ENCODE data around the gene SLC44A3.

Gene SLC44A3

DNA sequence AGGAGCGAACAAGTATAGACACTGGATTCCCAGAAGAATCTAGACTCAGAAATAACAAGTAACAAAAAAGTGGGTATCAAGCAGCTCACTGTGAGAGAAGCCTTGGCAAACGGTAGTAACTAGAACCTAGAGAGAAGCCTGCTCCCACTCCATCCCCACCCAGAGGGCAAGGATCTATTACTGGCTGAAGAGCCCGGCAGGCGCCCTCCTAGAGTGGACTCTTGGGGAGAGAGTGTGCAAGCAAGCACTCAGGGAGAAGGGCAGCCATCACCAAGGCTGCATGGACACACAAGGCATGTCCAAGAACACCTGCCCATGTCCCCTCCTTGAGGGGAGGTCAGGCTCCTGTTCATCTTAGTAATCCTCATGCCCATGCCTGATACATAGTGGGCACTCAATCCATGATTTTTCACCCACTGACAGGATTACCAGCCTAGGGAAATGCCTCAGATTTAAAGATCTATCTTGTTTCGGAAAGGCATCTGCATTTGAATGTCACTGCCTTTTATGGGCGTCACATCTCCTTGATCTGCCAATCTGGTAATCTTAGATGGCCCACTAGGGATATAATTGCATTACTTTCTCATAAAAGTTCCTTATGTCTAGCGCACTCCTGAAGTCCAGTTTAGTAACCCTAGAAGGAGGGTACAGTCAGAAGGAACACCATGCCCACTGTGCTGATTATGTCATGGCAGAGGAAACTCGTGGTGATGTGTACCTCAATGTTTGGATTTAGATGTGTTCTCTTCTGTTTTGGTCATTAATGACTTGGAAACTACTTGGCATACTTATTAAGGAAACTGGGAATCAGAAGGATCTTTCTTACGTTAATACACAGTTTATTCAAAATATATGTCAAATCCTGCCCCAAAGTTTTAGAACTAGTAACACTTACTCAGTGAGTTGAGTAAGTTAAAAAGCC lies 92.4 kb downstream of the SLC44A3 start:
- no peak for FAIRE-seq

DNA sequence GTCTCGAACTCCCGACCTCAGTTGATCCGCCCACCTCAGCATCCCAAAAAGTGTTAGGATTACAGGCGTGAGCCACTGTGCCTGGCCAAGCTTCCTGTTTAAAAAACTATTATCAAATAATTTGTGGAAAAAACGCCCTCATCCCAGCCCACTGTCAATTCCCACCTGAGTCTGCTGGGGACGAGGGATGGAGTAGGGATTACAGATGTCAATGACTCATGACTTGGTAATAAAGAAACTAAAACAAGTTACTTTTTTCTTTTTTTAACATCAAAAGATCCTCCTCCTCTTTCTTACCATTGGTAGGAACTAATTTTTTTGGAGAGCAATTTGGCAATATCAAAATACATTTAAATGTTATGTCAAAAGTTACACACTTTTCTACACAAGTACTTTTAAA lies 97.1 kb downstream of the SLC44A3 start:
- no peak for FAIRE-seq

DNA sequence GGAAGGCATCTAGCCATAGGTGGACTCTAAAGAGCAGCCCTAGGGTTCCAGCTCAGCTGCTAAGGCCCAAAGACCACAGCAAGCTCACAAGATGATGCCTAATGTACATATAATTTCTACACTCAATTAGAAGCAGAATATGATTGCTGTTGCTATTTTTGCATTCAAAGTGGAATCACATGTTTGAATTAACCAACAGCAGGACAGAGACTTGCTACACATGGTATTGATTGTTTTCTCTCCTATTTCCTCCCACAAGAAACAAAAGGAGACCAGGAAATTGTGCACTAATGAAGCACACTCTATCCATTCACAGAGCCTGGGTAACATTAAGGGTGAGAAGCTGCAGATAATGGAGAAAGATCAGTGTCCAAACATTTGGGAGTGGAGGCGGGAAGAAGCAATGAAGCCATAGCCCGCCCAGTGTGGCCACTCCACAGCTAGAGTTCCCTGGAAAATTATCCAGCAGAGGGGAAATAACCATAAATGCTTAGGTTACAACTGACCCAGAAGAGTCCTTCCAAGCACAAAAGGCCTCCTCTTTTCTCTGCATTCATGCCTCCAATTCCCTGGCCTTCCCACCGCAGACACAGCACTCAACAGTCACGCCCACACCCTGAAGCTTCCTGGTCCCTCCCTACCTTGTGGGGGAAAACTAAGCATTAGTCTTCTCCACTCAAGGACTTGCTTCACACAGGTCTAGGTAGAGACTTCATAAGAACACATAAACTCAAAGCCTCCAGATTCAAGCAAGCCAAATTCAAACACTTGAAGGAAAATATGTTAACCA lies 99.3 kb downstream of the SLC44A3 start:
- no peak for FAIRE-seq

DNA sequence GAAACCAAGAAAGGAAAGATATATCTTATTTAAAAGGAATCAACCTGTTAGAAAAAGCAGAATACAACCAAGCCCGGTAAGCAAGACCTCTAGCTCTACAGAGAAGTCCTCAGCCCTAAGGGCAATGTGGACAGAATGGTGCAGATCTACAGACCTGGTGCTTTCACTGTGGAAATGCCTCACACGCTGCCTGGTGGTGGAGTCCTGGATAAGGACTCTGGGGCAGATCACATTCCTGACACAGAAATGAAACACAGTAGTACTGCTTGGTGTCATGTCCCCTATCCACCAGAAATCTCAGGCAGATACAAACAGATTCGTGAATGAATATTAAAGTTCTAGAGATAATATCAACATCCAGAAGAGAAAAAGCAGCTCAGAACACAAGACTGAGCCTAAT lies 99.9 kb downstream of the SLC44A3 start:
- no peak for FAIRE-seq

DNA sequence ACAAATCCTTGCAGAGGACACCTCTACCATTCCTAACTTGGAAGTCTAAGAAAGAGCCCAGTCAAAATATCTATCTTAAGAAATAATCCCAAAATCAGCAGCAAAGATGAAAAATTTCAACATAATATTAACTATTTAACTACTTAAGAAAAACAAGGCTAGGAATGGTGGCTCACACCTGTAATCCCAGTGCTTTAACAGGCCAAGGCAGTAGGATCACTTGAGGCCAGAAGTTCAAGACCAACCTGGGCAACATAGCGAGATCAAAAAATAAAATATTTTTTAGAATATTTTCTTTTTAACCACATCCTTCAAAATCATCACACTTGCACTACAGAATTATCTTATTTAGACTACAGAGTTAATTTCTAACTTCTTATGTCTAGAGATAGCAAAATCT lies 101.8 kb downstream of the SLC44A3 start:
- no peak for FAIRE-seq

DNA sequence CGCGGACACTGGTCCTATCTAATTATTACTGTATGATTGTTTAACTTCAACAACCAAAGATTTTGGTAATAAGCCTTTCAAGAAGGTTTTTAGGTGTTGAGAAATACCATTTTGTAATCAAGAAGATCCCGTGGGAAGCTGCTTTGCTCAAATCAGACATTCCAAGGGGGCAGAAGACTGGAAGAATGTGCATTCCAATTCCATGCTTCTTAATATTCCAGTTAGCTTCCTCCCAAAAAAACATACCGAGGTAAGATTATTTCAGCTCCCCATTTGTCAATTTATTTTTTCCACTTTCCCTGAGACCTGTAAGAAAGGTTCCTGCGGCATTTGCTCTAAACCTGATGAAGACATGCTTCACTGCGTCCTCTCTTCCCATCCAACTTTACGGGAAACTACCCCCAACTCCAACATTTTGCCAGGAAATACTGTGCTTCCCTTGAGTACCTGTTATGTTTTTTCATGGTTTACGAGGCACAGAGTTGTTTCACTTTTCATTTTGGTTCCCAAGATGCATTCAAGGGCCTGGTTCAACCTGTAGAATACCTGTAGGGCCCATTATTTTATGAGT lies 102.7 kb downstream of the SLC44A3 start:
- no peak for FAIRE-seq

DNA sequence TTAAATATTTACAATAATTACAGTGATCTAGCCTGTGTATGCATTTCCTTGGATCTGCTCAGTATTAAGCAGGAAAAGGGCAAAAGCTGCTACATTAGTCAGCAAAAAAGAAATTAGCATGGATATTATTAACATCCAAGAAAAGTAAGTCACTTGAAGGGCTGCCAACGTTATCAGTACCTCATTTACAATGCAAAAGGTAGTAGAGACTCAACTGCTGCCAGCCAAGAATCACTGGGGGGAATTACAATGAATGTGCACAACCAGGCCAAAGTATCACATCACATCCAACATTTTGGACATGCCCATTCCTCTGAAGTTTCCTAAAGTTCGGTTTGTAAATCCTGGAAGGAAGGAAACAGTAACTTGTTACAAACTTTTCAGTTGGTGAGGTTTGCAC lies 104.8 kb downstream of the SLC44A3 start:
- no peak for FAIRE-seq

DNA sequence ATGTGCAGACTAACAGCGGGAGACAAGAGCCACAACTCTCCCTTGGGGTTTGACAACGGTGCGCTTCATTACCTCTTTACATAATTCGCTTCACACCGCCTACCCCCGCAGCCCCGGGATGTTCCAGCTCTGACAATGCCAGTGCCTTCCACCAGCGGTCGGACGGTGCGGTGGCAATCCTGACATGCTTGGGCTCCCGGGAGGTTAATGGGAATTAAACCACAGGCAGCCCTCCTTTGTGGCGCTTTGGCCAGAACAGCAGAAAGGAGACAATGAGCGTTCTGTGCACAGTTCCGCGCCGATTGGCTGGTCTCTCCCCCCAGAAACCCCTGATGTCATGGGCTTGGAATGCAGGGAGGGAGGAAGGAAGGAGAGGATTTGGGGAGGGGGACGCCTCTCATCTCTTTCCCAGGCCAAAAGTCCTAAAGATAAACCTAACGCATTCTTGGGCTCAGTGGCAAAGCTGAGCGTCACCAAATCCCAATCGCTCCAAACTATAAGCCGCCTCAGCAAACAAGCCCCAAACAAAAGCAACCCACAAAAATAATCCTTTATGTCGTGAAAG lies 105.5 kb downstream of the SLC44A3 start:
- no peak for FAIRE-seq

DNA sequence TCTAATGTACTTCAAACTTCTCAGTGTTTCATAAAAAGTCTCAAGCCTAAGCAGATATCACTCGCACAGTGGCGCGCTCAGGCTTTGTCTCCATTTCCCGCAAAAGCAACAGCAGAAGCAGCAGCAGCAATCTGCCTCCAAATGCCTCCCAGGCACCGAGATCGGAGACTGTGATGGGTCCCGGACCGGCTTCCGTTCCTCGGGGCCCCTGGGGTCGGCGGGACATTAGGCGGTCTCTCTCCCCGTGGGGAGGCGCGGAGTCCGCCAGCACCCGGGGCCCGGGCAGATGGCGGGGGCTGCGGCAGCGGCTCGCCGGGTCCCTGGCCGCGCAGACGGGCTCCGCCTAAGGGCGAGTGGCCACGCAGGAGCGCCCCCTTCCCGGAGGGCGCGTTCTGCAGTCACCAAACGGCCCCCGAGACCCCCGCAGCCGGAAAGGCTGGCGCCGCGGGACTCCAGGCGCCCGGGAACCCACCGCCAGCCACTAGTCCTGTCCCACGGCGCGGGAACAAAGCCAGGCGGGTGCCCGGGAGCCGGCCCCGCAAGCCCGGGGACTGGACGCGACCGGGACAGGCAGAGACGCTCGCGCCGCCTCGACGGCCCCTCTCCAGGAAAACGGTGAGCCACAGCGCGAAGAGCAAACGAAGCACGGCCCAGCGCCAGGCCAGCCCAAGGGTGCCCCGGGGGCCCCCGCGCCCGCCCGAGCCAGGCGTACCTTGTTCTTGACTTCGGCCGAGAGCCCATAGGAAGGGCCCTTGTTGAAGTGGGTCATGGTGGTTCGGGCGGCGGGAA lies 106.2 kb downstream of the SLC44A3 start:
- no peak for FAIRE-seq

DNA sequence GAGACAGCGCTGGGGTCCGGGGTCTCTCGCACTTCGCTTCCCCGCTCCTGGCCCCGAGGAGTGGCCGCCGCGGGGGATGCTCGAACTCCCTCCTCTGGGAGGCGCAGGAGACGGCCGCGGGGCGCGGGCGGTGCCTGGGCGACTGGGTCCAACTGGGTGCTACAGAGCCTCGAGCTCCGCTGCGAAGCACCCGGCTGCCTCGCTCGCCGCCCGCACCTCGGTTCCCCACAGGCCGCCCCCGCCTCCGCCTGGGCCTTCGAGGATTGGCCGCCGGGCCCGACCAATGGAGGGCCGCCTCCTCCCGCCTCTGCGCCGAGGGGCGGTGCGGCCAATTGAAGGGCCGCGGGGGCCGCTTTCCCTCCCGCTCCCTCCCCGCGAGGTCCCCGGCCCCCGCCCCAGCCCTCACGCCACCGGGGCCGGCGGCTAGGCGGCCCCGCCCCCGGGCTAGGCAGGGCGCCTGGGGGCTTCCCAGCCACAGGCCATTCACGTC lies 106.8 kb downstream of the SLC44A3 start, which contains the start of gene CNN3:
Gene CNN3 (minus strand): TSS at position 196 of the 490 bp plus-strand sequence. CDS start 216 bp downstream, outside the sequence.
- FAIRE-seq: no peak

DNA sequence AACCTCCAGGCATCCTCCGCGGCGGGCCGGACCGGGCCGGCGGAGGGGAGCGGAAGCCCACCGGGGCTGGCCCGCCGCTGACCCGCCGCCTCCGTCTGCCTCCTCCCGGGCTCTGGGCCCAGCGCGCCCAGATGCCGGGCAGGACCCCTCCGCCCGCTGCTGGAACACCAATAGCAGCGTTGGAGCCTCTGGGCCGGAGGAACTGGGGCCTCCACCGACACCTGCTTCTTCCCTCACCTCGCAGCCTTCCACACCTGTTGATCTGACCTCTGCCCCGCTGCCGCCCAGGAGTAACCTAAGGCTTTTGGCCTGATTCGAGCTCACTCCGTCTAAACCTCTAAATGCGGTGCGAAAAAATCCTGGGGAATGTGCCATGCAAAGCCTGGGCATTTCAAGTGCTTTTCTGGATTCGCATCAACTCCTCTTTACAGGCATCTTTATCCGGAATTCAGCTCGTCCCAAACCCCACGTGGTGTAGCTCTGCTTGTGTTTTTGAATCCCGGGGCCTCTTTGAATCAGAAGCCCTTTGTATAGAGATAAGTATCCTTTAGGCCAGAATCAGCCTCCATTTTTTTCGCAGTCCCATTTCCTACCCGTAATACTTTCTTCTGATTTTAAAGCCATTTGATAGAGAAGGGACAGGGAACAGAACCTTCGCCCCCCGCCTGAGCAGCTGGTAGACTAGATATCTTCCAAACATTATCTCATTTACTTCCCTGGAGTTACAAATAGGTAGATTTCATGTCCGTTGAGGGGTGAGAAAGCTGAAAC lies 107.4 kb downstream of the SLC44A3 start:
- FAIRE-seq: no peak

DNA sequence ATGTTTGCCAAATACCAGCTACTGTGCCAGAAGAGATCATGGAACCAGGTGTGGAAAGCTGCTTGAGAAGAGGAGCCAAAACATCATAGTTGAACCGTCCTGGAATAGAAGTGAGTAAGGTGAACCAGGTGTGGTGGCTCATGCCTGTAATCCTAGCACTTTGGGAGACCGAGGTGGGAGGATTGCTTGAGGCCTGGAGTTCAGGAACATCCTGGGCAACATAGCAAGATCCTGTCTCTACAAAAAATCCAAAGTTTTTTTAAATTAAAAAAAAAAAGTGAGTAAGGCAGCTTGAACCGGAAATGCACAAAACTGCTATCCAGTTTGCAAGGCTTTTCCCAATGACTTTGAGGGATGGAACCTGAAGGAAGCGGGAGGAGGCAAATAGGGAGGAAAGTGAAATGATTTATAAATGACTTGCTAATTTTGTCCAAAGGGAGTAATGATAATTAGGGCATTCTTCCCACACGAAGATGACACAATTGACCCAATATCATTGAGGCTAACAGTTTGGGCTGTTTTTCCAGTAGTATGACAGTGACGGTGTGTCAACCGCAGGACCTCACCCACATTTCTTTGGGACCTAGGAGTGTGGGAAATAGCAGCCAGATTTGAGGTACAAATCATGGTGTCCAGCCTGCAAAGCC lies 108.3 kb downstream of the SLC44A3 start:
- FAIRE-seq: no peak

DNA sequence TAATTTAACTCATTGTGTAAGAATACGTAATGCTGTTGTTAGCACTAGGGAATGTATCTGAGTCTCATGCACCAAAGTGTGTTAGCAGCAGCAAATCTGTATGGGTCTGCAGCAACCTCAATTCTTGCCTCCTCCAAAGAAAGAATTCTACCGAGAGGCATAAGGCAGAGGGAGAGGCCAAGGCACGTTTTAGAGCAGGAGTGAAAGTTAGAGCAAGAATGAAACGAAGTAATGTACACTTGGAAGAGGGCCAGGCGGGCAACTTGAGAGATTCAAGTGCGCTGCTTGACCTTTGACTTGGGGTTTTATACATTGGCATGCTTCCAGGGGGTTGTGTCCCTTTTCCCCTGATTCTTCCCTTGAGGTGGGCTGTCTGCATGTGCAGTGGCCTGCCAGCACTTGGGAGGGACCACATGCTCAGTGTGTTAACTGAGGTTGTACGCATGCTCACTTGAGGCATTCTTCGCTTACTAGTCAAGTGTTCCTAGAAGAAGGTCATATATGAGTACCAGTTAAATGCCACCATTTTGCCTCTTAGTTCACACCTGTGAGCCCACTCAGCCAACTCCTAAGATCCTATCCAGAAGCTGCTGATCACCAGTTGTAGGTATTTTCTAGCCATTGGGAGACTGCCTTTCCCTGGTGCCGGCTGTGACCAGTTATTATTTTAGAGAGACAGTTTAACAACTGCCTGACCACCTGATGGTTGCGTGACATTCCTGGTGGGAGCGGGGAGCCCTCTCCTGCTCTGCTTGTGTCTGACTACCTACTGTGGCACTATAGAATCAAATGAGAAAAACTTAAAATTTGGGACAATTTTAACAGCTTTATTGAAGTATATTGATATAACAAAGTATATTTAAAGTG lies 109.4 kb downstream of the SLC44A3 start:
- FAIRE-seq: no peak

DNA sequence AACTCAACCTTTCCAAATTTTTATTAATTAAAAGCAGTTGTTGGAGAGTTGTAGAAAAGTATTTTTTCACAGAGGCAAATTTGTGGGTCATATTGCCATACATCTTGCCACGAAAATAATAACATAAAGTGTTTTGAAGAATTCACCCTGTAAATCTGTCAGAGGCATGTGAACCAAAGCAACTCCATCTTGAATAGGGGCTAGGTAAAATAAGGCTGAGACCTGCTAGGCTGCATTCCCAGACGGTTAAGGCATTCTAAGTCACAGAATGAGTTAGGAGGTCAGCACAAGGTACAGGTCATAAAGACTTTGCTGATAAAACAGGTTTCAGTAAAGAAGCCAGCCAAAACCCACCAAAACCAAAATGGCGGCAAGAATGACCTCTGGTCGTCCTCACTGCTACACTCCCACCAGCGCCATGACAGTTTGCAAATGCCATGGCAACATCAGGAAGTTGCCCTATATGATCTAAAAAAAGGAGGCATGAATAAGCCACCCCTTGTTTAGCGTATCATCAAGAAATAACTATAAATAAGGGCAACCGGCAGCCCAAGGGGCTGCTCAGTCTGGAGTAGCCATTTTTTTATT lies 111.2 kb downstream of the SLC44A3 start:
- FAIRE-seq: no peak

DNA sequence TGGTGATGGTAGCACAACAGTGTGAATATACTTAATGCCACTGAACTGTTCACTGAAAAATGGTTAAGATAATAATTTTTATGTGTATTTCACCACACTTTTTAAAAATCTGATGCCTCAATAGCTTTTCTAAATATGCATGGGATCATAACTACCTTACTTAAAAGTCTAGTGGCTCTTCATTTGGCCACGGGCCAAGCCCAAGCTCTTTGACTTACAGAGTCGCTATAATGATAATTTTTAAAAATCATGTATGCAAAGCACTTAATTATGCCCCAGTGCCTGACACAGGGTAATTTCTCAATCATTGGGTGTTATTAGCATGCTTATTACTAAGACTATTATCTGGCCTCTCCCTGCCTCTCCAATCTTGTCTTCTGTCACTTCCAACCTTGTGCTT lies 114.4 kb downstream of the SLC44A3 start:
- no peak for FAIRE-seq

DNA sequence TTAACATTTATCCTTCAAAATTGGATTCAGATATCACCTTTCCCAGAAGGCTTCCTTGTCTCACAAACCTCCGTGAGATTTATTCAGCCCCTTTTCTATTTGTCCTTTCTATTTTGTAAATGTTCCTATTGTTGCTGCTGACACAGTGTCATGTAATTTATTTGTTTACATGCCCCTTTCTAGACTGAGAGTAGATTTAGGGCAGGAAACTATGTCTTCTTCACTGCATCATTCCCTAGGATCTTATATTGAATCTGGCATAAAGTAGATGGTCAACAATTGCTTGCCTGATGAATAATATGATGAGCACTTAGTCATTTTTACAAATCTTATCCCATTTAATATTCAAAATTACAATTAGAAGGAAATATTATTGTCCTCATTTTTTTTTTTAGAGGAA lies 114.9 kb downstream of the SLC44A3 start:
- no peak for FAIRE-seq

DNA sequence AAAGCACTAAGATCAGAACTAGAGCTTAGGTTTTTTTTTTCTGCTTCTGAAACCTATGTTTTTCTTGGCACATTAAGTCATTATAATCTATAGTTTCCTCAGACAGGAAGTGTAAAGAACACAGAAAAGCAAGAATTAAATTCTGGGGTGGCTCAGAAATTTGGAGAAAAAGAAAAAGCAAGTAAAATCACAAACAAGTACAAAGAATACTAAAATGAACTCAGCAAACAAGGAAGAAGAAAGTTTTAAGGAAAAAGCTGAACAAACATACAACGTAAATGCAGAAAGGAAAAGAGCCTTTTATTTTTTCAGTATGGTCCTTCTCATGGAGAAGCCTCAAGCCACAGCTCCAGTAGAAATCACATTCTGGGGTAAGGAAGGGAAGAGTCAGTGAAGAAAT lies 115.3 kb downstream of the SLC44A3 start:
- FAIRE-seq: no peak

DNA sequence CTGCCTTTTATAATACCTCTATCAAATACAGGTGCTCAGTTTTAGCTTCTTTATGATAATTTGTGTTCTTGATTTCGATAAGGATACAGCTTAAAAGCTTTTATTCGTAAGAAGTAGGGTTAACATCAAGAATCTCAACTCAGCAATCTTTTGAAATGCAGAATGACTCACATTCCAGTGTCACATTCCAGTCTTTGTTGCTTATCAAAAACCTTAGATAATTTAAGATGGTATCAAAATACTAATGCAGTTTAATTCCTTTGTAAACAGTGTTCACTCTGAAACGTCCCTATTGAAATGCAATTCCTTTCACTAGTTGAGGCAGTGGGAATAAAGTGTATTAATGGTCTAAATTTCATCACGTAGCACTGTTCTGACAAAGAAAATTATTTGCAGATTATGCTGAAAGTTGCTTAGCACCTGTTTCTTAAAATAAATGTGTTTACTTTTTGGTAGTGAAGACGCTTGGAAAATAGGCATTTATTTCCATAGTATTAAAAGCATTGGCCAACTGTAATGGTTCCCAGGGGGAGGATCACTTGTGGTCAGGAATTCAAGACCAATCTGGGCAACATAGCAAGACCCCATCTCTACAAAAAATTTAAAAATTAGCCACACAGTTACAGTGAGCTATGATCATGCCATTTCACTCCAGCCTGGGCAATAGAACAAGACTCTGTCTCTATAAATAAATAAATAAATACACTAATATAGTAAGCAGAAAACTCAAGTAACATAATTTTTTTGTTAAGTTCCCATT lies 116.9 kb downstream of the SLC44A3 start:
- no peak for FAIRE-seq

DNA sequence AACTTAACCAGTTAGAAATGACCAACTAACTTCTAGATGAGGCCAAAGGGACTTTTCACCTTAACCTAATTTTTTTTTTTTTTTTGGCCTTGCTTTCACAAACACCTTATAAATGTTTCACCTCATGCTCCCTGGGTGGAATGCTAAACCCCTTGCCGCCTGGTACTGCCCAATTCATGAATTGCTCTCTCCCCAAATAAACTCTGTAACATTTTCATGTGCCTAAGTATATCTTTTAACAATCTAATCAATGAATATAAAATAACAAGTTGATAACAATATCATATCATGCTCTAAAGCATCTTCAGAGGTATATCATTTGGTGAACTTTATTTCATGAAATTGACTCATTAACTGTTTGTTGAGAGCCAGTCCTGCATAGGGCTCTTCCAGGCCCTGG lies 117.7 kb downstream of the SLC44A3 start:
- FAIRE-seq: no peak
